Activated CD8-positive, alpha-beta memory T cell treated with anti-CD3 and anti-CD28 coated beads, Interleukin-2, amount 50 U/mL, for 4 hours (primary cell): ENCODE data around the gene PDLIM4.

Experiments used
- DNase-seq: peaks from one replicate; pipeline ENCODE4 v3.0.0-alpha.2; 2020

The PDLIM4 gene

GRCh38 chr5:132313961-132314432, 56.5 kb downstream of the PDLIM4 start:
- DNase-seq: no peak

- no peak for DNase-seq
Measured at GRCh38 chr5:132315529-132316067, 58.1 kb downstream of the PDLIM4 start.

GRCh38 chr5:132319975-132320374, 62.5 kb downstream of the PDLIM4 start:
- no peak for DNase-seq

DNA sequence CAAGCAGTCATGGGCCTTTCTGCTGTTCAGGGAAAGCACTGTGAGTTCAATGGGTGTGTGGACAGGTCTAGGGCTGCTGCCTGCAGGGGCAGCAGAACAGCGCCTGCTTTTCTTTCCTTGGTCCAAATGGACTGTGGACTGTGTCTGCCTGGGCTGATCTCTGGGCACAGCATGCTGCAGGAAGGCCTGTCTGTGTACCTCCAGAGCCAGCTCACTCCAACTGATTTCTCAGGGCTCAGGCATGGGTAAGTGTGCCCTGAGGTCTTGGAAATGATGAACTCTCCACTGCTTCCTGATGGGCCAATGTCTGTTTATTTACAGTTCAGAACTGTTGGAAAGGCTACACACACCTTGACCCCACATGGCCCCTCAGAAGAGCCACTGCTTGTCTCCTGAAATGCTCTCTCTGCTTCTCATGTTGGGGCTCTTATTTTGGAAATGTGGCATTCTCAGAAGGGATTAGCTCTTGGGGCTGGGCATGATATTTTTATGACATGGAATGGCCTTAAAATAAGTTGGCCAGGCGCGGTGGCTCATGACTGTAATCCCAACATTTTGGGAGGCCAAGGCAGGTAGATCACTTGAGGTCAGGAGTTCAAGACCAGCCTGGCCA, 63.7 kb downstream of the PDLIM4 start:
- no peak for DNase-seq

DNA sequence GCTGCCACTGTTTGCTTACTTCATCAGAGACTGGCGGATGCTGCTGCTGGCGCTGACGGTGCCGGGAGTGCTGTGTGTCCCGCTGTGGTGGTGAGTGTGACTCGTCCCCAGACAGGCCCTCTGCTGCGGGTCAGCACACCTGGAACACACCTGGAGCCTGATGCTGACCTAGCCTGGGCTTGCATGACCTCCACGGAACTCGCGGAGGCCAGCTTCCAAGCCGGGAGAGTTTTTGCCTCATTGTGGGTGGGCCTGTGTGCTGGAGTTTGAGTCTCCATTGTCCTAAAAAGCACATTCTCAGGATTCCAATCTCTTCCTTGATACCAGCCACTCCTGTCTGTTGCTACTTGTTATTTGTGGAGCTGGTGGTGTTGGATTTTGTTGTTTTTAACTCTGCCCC, 64.8 kb downstream of the PDLIM4 start:
- DNase-seq: no peak
